K562 (cell line): ENCODE data around the gene DENND6A. TPM values are rescaled to one million over a fixed set of nuclear protein-coding genes. Genes with fewer than 3 reads are reported as not detected.

Source experiments
- ASH1L ChIP-seq: fragments of 450-650 bp; IDR thresholded peaks from 2 replicates; pipeline ENCODE4 v1.6.1; 2018; ENCODE audit warnings: borderline replicate concordance, mild to moderate bottlenecking, low read depth; ENCODE audit not compliant: partially characterized antibody
- MEF2D ChIP-seq: conservative IDR thresholded peaks from 2 replicates; pipeline ENCODE4 v1.6.1; 2016; ENCODE audit warnings: low read depth, missing genetic modification characterization, missing compliant biosample characterization
- POLR2AphosphoS2 ChIP-seq: IDR thresholded peaks from 2 replicates; pipeline ENCODE4 v1.6.1; 2012; ENCODE audit warnings: low read length, improper control_type of control experiment
- REST ChIP-seq, 2 experiments: fragments of 450-650 bp; formaldehyde crosslinking in 1 of 2; IDR thresholded peaks; 2 replicates each; pipeline versions ENCODE4 v1.4.0 to v1.6.1; 2014 to 2020; ENCODE audit warnings: mild to moderate bottlenecking in 2 of 2, borderline replicate concordance in 1 of 2, low read depth in 1 of 2
- SIRT6 ChIP-seq: IDR thresholded peaks from one replicate; pipeline ENCODE4 v1.6.1; 2012; ENCODE audit warnings: low read depth, mild to moderate bottlenecking, control low read depth, inconsistent platforms, low read length, moderate library complexity
- YY1 ChIP-seq, 3 experiments: IDR thresholded peaks; 2 replicates each; pipeline ENCODE4 v1.6.1; 2011; ENCODE audit warnings: low read length in 2 of 3, mild to moderate bottlenecking in 2 of 3, moderate library complexity in 2 of 3, borderline replicate concordance in 1 of 3, control low read depth in 1 of 3, low read depth in 1 of 3; ENCODE audit not compliant: insufficient read depth in 3 of 3, insufficient replicate concordance in 2 of 3, control insufficient read depth in 1 of 3, insufficient read length in 1 of 3; ENCODE audit errors: extremely low read depth in 1 of 3
- ZFP1 ChIP-seq: fragments of 450-650 bp; formaldehyde crosslinking; IDR thresholded peaks from 2 replicates; pipeline ENCODE4 v1.4.0; 2020; ENCODE audit warnings: mild to moderate bottlenecking, mixed read lengths
- ZNF407 ChIP-seq: fragments of 450-650 bp; IDR thresholded peaks from 2 replicates; pipeline ENCODE4 v1.6.1; 2016; ENCODE audit warnings: low read depth
- polyA plus RNA-seq, 8 experiments: library from polyadenylated mRNA; depleted of rRNA in 4 of 8; stranded (reverse) in 5 of 8; unstranded in 3 of 8; fragments of >200 nt; fragmentation: Nextera tagmentation in 2 of 8; fragmentation: Illumina TruSeq in 1 of 8; extraction: Ambion mirVana in 2 of 8; extraction: Trizol in 1 of 8; gene quantifications; 2 replicates each; pipeline versions ENCODE4 v1.2.1 to v1.2.3, GENCODE V29; 2011 to 2014; ENCODE audit warnings: inconsistent platforms in 1 of 8, missing spikeins in 1 of 8
- total RNA-seq, 7 experiments: library from RNA; depleted of rRNA in 6 of 7; stranded (reverse); fragments of >200 nt in 6 of 7; fragmentation: Illumina TruSeq in 2 of 7; extraction: Trizol in 2 of 7; gene quantifications; 2 replicates each; pipeline versions ENCODE4 v1.2.1 to v1.2.3, GENCODE V29; 2011 to 2021; ENCODE audit warnings: low replicate concordance in 1 of 7

DENND6A gene
- total and polyA plus RNA-seq, 9 of the 15 experiments (the other 6 are each of a cell fraction or from before 2014, with no cell fraction given) = 1.5 to 12.7 (median 7.1) TPM

GRCh38 chr3:57597127-57597923, 95.6 kb downstream of the DENND6A start, which contains the start of gene ARF4 (continued):
- TF ChIP-seq REST (IDR thresholded peaks at IDR 0.05; ENCODE audit: borderline replicate concordance) (peak; percentile 60; the same call in 1 of the 2 replicates), REST (CRISPR knock-in tag; IDR thresholded peaks at IDR 0.05; ENCODE audit: low read depth) (no peak), ZNF407 (peak; percentile 76), ASH1L (peak; percentile 25), POLR2AphosphoS2 (peak; percentile 68; the same call in 1 of the 2 replicates), MEF2D (tag) (0 out of 2 replicates have a peak, but pooled peaks have one; percentile 21), ZFP1 (CRISPR knock-in tag) (no peak), SIRT6 (no peak), YY1 (IDR thresholded peaks at IDR 0.05; ENCODE audit: borderline replicate concordance in 1 of 3, control insufficient read depth in 1 of 3, extremely low read depth in 1 of 3, insufficient read depth in 3 of 3, insufficient read length in 1 of 3, insufficient replicate concordance in 2 of 3, low read depth in 1 of 3, low read length in 2 of 3) (peak in 1 of 3 experiments; percentile 51)
